ENCODE measurements around the gene BSG.

BSG gene

GRCh38 chr19:608155-609003 lies 36.0 kb downstream of the BSG start:
- TF ChIP-seq CTCF (IDR thresholded peaks at IDR 0.05; ENCODE audit: insufficient read depth, low read depth, low read length, missing control alignments), result no peak
- H3K4me3 ChIP-seq (ENCODE audit: low read length), result no peak overlapping the region
- DNase-seq (ENCODE audit: low read depth), result no peak

- TF ChIP-seq CTCF (IDR thresholded peaks at IDR 0.05; ENCODE audit: insufficient read depth, low read depth, low read length, missing control alignments), result no peak
- no peak for DNase-seq (ENCODE audit: low read depth)
- H3K4me3 ChIP-seq (ENCODE audit: low read length), result no peak overlapping the region
These were observed 36.6 kb downstream of the BSG start for GRCh38 chr19:609004-609346.

- no peak for DNase-seq (ENCODE audit: low read depth)
- TF ChIP-seq CTCF (IDR thresholded peaks at IDR 0.05; ENCODE audit: insufficient read depth, low read depth, low read length, missing control alignments), result no peak
- no peak overlapping the region for H3K4me3 ChIP-seq (ENCODE audit: low read length)
These were observed 37.8 kb downstream of the BSG start for GRCh38 chr19:610071-610800.

GRCh38 chr19:610801-611480 lies 38.5 kb downstream of the BSG start:
- no peak for TF ChIP-seq CTCF (IDR thresholded peaks at IDR 0.05; ENCODE audit: insufficient read depth, low read depth, low read length, missing control alignments)
- no peak overlapping the region for H3K4me3 ChIP-seq (ENCODE audit: low read length)
- DNase-seq (ENCODE audit: low read depth), result no peak

GRCh38 chr19:611481-611868 lies 39.1 kb downstream of the BSG start:
- H3K4me3 ChIP-seq (ENCODE audit: low read length), result no peak overlapping the region
- peak; percentile 79 for DNase-seq (ENCODE audit: low read depth)

GRCh38 chr19:612941-613340 lies 40.5 kb downstream of the BSG start:
- H3K4me3 ChIP-seq (ENCODE audit: low read length), result no peak overlapping the region
- no peak for TF ChIP-seq CTCF (IDR thresholded peaks at IDR 0.05; ENCODE audit: insufficient read depth, low read depth, low read length, missing control alignments)
- no peak for DNase-seq (ENCODE audit: low read depth)

More at GRCh38 chr19:611481-611868, 39.1 kb downstream of the BSG start:
- no peak for TF ChIP-seq CTCF (IDR thresholded peaks at IDR 0.05; ENCODE audit: insufficient read depth, low read depth, low read length, missing control alignments)

Measured in epithelial cell of esophagus (primary cell).